Umbilical cord (tissue), 1 donor: ENCODE measurements around the gene ITGAX. TPM values are rescaled to one million over a fixed set of nuclear protein-coding genes. Genes with fewer than 3 reads are reported as not detected.

ENCODE experiments used
- total RNA-seq: library from RNA; depleted of rRNA; stranded (reverse); fragments of >200 nt; gene quantifications from one replicate; pipeline ENCODE4 v1.2.3, GENCODE V29; 2014; ENCODE audit warnings: low replicate concordance; ENCODE audit not compliant: insufficient read depth

The ITGAX gene
- total RNA-seq, 1 donor from 2014 or later: 8.9 TPM

Other genes starting within 250 kb of the ITGAX start
- 8.9 TPM for gene BCKDK, start 246.8 kb upstream of the ITGAX start, total RNA-seq
- gene KAT8, start 237.5 kb upstream of the ITGAX start, total RNA-seq: 32.5 TPM
- 3.6 TPM for gene PRSS8, start 219.4 kb upstream of the ITGAX start, total RNA-seq
- gene PRSS36, start 205.1 kb upstream of the ITGAX start, total RNA-seq: 0.48 TPM
- 104 TPM for gene FUS, start 175.0 kb upstream of the ITGAX start, total RNA-seq
- gene PYCARD, start 152.4 kb upstream of the ITGAX start, total RNA-seq: 16.1 TPM
- gene TRIM72, start 141.1 kb upstream of the ITGAX start, total RNA-seq: 0.72 TPM
- not detected for gene PYDC1, start 138.0 kb upstream of the ITGAX start, total RNA-seq
- gene ITGAM, start 95.2 kb upstream of the ITGAX start, total RNA-seq: 14.9 TPM
- not detected for gene ITGAD, start 38.2 kb downstream of the ITGAX start, total RNA-seq
- gene COX6A2, start 73.2 kb downstream of the ITGAX start, total RNA-seq: not detected
- gene ZNF843, start 87.6 kb downstream of the ITGAX start, total RNA-seq: 0.96 TPM
- 8.2 TPM for gene ARMC5, start 104.3 kb downstream of the ITGAX start, total RNA-seq
- 83.3 TPM for gene TGFB1I1, start 117.0 kb downstream of the ITGAX start, total RNA-seq
- gene SLC5A2, start 127.9 kb downstream of the ITGAX start, total RNA-seq: 2.9 TPM
- gene RUSF1, start 153.2 kb downstream of the ITGAX start, total RNA-seq: 68.1 TPM
- 61.6 TPM for gene AHSP, start 172.7 kb downstream of the ITGAX start, total RNA-seq